CD4-positive, alpha-beta T cell treated with Interleukin-4 for 4 hours (primary cell): Measurements from ENCODE around the gene ATXN7L1.

Source experiments
- DNase-seq: peaks from one replicate; pipeline ENCODE4 v3.0.0-alpha.2; 2020

ATXN7L1 gene

GRCh38 chr7:105664816-105665525 is 211.4 kb downstream of the ATXN7L1 start:
- no peak for DNase-seq

- no peak for DNase-seq
Observed at GRCh38 chr7:105662998-105663397, 213.4 kb downstream of the ATXN7L1 start.

GRCh38 chr7:105661625-105662024 is 214.8 kb downstream of the ATXN7L1 start:
- DNase-seq: no peak

DNA sequence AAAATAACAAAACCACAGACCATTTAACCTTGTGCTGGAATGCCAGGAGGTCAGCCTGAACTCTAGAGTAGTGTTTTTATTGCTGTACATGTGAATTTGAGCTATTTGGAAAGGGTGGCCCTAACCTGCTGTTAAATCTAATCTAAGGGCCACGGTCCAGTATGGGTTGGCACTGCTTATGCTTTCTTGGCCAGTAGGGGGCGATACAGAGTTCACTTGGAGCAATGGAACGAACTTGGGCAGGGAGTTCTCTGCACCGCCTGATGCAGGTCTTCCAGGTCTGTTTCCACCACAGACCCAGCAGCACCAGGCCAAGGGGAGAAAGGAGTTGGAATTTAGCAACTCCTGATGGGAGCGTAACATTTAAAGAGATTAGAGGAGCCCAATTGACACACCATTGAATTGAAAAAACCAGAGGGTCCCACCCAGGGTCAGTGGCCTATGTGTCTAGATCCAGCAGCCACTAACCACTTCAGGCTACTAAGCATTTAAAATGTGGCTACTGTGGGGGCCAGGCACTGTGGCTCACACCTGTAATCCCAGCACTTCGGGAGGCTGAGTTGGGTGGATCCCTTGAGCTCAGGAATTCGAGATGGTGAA is 219.4 kb downstream of the ATXN7L1 start:
- DNase-seq: peak; percentile 71

- no peak for DNase-seq
Observed at GRCh38 chr7:105655500-105656380, 220.7 kb downstream of the ATXN7L1 start.

DNA sequence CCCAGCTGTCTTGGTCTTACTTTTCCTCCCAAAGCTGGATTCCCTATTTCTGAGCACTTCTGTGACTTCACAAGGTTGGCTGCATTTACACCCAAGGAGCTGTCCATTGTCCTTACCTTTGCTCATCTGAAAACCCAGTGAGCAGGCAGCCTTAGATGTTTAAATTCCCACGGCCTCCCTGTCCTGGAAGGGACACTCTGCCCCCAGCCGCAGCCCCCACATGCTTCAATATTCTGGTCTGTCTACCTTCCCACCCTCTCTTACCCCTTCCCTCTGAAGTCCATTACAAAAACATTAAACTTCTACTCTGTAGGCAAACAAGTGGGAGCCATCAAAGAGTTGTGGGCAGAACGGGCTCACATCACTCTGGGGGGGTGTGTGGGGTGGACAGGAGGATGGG is 221.3 kb downstream of the ATXN7L1 start:
- DNase-seq: no peak

- DNase-seq: no peak
Observed at GRCh38 chr7:105654095-105654686, 222.2 kb downstream of the ATXN7L1 start.

GRCh38 chr7:105653441-105654005 is 222.9 kb downstream of the ATXN7L1 start:
- DNase-seq: no peak

GRCh38 chr7:105652359-105652993 is 223.9 kb downstream of the ATXN7L1 start:
- DNase-seq: peak; percentile 46

DNA sequence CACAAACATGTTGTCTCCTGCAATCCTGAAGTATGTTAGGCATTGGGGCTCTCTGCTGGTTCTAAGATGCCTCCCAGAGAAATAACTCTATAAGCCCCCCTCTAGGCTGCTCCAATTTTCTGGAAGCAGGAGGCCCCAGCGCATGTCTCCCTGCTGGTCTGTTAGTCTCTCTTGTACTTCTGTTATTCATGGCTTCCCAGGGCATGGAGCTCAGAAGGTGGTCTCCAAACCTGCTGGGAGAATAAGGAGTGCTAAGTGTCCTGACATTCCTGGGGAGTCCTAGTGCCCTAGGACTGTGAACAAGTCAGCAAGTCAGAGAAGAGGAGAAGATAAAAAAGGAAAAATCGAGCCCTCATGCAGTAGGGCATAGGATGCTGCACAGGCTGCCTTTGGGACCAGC is 224.6 kb downstream of the ATXN7L1 start:
- DNase-seq: no peak

GRCh38 chr7:105650382-105650970 is 225.9 kb downstream of the ATXN7L1 start:
- no peak for DNase-seq

GRCh38 chr7:105649727-105650381 is 226.5 kb downstream of the ATXN7L1 start:
- no peak for DNase-seq

DNA sequence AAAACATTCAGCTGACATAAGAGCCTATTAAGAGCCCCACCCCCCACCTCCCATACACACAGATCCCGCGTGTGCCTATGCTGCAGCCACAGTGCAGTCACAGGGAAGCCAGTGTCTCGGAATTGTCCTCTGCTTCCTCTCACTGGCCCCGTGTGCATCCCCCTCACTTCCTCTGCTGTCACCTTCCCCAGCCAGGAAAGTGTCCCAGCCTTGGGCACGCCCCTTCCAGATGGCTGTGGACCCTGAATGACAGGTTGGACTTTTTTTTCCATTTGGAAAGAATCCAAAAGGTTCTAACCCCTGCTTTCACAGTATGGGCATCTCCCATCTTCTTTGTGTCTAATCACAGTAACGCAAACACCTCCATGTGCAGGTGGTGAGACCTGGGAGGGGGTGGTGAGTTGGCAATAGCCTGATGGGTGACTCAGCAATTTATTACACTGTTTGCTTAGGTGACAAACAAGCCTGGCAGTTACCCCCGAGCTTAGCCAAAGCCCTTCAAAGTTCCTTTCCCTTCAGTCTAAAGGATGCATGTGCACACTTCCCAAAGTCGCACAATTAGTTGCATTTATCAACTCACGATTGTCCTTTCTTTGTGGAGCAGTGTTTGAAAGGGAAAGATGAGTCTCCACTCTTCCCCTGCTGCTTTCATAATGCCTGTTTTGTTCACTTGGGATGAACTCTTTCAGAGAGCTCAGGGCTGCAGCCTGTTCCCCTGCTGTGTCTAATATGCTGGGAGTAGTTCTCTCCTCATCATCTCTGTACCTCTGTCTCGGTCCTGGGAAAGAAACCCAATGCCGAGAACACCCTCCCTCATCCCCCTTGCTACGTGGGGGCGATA is 227.6 kb downstream of the ATXN7L1 start:
- no peak for DNase-seq

DNA sequence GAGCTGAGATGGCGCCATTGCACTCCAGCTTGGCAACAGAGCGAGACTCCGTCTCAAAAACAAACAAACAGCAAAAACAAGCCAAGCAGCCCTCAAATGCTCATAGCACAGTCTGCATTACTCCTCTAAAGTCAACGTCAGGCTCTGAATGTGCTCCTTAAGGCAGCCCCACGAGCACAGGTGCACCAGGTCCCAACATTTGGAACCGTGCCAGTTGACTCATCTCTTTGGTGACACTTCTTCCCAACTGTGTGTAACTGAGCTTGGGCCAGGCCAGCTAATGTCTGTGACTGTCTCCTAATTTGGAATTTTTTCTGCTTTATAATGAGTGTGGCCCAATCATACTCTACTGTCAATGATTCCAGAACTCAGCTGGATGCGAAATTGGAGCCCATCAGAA is 228.8 kb downstream of the ATXN7L1 start:
- DNase-seq: no peak

DNA sequence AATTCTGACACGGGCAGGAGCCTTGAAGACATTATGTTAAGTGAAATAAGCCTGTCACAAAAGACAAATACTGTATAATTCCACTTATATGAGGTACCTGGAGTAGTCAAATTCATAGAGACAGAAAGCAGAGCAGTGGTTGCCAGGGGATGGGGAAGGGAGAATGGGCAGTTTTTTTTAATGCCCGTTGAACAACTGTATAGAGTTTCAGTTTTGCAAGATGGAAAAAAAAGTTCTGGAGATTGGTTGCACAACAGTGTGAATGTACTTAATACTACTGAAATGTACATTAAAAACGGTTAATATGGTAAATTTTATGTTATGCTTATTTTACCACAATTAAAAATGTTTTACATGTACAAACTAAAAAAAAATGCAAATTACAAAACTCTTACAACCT is 231.5 kb downstream of the ATXN7L1 start:
- DNase-seq: no peak

DNA sequence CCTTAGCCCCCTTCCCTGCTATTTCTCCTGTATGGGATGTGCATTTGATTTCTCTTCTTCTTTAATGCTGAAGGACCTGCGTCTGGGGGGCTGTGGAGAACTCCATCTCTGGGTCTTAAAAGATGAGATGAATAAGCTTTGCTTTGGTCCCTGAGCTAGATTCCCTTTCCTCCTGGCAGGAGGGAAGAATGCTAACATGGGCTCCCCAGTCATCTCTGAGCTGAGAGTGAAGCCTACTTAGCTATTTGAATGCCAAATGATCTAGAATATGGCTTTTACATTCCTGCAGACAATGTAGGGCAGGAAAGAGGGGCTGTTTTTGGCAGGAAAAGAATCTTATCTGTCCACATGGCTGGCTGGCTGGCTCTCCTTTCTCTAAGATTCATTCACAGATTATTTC is 232.5 kb downstream of the ATXN7L1 start:
- DNase-seq: no peak

- no peak for DNase-seq
Observed at GRCh38 chr7:105643384-105643783, 233.0 kb downstream of the ATXN7L1 start.

GRCh38 chr7:105642264-105642663 is 234.1 kb downstream of the ATXN7L1 start:
- DNase-seq: no peak

GRCh38 chr7:105640956-105641810 is 235.2 kb downstream of the ATXN7L1 start:
- DNase-seq: no peak
